Stimulated activated CD4-positive, alpha-beta T cell treated with anti-CD3 and anti-CD28 coated beads, Interleukin-12 subunit alpha, Interleukin-12 subunit beta, amount 100 ng/mL, for 24 hours (primary cell): ENCODE measurements around the gene CHMP2A.
"Not testable (repeated sequence)": the region's sequence is repeated elsewhere in the genome, so short reads cannot be mapped to it uniquely, and the experiment has no call there.

Source experiments
- DNase-seq, 2 experiments: peaks; one replicate each; pipeline ENCODE4 v3.0.0-alpha.2; 2020; ENCODE audit warnings: low read depth in 2 of 2

The CHMP2A gene

DNA sequence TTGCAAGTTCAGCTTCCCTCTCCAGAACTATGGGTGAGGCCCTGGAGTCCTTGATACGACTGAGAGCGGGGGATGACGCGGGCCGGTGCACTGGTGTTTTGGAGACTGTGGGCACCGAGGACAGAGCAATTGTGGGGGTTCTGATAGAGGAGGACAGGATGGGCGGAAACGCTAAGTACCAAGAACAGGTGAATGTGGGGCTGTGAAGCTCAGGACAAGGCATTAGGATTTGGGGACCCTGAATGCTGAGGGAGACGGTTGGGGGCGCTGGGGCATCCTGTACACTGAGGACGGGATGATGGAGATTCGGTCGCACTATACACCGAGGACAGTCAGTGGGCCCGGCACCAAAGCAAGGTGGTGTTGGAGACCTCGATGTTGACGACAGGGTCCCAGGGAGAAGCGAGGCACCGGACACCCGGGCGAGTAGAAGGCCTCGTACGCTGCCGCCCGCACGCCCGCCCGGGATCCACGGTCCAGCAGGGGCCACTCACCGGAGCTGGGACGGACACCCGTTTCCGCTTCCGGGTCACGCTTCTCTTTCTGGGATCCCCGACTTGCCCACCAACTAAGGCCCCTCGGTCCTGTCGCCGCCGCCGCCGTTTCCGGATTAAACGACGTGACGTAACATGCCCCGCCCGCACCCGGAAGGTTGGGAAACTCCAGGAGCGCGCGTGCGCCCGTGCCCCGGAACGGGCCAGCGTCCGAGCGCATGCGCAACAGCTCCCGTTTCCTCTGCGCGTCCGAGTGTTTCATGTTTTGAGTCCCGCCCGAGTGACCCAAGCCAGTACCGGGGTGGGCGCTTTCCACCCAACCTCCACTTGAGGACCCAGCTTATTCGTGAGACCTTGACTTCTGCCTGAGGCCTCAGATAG is at the start of gene CHMP2A:
CHMP2A (minus strand) TSS at position 612 of the 875 bp plus-strand sequence. CDS start 893 bp downstream, outside the sequence.
- DNase-seq, result peak; percentile 98

DNA sequence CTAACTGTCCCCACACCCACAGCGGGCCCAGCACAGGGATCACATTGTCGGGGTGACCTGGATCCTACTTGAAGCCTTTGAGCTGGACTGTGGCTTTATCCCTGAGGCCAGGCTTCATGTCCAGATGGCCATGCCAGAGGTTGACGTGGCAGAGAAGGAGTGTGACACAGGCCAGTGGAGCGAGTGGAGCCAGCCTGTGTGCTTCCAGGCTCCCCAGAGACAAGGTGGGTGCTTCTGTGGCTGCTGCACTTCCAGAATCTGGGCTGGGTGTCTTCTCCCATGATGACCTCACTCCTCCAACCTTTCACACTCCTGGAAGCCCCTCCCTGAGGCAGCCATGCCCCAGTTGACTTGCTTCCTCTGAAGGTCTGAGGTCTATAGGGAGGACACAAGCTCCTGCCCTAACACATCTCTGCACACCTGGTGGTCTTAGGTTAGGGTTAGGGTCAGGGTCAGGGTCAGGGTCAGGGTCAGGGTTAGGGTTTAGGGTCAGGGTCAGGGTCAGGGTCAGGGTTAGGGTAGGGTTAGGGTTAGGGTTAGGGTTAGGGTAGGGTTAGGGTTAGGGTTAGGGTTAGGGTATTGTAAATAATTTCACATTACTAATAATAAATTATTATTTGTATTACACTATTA is 31.3 kb upstream of the CHMP2A start:
- DNase-seq, result no peak

DNA sequence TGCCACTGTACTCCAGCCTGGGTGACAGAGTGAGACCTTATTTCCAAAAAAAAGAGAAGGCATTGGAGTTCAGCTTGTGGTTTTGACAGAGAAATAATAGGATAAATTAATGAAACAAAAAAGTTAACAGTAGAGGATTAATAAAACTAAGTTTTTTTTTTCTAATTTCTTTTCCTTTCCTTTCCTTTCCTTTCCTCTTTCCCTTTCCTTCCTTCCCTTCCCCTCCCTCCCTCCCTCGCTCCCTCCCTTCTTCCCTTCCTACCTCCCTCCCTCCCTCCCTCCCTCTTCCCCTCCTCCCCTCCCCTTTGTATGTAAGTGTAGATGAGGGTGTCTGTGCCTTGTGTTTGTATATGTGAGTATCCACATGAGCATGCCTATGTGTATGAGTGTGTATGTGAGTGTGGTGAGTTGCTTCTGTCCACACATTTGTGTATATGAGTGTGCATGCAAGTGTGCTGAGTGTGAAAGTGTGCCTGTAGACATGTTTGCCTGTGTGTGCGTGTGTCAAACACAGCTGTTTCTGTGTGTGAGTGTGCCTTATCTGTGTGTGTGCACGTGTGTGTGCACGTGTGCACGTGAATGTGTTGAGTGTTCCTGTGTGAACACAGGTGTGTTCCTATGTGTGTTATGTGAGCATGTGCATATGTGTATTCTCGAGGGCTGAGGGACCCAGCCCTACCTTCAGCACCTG is 30.7 kb upstream of the CHMP2A start:
- no peak for DNase-seq

DNA sequence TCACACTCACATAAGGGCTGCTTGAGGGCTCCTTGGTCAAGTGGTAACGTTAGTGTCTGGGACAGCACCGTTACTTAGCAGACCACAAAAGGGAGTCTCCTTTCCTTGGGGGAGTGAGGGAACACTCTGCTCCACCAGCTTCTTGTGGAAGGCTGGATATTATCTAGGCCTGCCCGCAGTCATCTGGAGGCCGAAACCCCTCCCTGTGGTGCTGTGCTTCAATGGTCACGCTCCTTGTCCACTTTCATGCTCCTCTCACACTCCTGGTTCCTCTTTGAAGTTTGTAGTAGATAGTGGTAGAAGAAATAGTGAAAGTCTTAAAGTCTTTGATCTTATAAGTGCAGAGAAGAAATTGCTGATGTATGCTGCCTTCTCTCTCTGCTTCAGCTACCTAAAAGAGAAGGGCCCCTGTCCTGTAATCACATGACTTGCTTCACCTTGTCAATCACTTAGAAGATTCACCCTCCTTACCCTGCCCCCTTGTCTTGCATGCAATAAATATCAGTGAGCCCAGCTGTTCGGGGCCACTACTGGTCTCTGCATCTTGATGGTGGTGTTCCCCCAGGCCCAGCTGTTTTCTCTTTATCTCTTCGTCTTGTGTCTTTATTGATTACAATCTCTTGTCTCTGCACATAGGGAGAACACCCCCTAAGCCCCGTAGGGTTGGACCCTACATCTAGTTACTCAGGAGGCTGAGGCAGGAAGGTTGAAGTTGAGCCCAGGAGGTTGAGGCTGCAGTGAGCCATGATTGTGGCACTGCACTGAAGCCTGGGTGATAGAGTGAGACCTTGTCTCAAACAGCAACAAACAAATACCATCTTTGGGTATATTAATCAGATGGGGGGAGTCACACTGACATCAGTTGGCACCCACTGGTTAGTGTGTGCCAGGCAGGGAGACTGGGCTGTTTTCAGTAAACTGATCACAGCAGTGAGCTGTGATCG is 29.9 kb upstream of the CHMP2A start:
- DNase-seq, result no peak

DNA sequence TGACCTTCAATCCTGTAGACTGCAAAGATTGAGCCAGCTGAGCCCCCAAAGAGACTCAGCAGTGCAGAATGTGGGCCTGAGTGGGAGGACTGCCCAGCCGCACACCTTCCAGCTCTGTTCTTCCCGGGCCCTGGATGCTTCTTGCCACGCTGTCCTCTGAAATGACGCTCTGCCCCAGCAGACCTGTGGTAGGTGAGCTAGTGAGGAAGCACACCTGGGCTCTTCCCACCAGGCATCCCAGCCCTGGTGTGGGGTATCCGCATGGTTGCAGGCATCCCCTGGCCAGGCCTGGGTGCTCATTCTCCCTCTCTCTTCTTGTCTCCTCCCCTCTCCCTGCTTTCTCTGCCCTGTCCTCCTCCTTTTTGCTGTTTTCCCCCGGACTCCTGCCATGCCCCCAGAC is 28.1 kb upstream of the CHMP2A start:
- DNase-seq, result no peak

DNA sequence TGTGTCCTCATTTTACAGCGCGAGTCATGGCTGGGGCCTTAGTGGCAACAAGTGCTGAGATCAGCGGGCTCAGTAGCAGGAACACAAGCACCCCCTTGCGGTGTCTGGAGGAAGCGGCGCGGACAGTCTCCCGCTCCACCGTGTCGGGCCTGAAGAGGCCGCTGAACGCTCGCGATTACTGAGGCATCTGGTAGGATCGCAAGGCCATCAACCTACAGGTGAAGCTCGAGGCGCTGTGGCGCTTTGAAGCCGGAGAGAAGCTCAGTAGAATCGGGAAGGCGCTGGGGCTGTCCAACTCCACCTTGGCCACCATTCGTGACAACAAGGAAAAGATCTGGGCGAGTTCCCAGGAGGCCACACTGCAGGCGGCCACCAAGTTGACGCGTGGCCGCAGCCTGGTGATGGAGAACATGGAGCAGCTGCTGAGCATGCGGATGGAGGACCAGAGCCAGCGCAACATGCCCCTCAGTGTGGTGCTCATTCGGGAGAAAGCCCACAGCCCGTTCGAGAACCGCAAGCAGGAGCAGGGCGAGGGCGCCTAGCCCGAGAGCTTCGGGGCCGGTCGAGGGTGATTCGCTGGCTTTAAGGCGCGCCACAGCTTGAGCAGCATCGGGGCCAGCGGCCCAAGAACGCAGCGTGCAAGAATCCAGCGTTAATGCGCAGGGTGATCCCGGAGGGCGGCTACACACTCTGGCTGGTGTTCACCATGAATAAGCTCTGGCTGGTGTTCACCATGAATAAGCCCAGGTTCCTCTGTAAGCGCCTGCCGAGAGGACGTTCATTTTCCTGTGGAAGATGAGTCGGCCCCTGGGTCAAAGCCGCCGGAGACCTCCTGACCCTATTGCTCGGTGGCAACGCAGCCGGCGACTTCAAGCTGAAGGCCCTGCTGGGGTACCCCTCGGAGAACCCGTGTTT is 26.6 kb upstream of the CHMP2A start:
- DNase-seq, result peak; percentile 83 to 92

DNA sequence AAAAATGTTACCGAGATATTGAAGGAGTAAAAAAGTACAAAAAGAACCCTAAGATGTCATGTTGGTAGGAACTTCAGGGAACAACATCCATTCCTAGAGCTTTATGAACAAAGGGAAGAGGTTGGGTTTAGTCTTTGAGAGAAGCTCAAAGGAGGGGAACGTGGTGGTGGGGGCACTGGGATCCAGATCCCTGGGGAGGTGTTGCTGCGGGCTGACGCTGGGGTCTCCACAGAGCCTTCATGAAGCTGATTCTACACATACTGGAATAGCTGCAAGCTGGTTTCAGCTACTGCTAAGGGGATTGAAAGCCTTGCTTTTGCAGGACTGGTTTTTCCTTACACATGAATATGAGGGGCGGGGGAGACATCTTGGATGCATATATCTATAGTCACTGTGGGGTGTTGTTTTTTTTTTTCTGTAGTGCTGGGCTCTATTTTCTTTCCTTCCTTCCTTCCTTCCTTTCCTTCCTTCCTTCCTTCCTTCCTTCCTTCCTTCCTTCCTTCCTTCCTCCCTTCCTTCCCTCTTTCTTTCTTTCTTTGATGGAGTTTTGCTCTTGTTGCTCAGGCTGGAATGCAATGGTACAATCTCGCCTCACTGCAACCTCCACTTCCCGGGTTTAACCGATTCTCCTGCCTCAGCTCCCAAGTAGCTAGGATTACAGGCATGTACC is 24.7 kb upstream of the CHMP2A start:
- no peak for DNase-seq

DNA sequence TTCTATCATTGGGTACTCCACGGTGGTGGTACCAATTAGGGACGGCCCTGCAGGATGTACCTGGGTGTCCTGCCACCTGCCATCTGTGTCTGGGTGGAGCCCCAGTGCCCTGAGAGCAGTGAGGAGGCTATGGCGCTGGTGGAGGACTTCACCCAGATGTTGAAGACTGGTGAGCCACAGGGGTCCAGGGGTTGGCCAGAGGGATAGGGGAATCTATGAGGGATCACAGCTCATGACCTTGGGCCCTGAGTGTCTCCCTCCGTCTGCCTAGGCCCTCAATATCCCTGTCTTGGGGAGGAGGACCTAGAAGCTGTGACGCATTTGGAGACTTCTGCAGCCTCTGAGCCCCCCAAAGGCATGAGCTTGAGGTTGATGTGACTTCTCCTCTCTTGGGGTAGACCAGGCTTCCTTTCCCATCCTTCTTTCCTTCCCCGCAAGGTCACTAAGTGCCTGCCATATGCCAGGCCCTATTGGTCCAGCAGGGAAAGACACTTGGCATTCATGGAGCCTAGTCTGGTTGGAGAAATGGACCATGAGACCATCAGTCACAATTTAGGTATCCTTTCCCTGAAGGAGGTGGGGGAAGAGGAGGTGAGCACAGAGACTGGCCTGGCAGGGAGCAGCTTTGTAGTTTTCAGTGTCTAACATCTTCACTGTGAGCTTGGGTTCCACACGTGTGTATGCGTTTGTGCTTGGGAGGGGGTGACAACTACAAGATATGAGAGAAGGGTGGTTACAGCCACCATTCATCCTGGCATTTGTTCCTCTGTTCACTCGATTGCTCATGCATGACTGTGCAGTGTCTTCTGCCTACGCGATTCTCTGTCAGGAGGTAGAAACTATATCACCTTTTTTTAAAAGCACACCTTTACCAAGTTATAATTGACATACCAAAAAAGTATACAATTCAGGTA is 23.4 kb upstream of the CHMP2A start:
- no peak for DNase-seq

DNA sequence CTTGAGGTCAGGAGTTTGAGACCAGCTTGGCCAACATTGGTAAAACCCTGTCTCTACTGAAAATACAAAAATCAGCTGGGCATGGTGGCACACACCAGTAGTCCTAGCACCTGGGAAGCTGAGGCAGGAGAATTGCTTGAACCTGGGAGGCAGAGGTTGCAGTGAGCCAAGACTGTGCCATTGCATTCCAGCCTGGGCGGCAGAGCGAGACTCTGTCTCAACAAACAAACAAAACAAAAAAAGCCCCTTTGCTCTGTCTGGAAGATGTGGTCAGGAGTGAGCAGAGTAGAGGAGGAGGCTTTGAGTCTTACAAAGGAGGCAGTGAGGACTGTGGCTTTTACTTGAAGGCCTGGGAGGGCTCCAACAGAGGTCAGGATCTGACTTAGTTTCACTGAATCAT is 22.7 kb upstream of the CHMP2A start:
- DNase-seq, result not testable (repeated sequence)

DNA sequence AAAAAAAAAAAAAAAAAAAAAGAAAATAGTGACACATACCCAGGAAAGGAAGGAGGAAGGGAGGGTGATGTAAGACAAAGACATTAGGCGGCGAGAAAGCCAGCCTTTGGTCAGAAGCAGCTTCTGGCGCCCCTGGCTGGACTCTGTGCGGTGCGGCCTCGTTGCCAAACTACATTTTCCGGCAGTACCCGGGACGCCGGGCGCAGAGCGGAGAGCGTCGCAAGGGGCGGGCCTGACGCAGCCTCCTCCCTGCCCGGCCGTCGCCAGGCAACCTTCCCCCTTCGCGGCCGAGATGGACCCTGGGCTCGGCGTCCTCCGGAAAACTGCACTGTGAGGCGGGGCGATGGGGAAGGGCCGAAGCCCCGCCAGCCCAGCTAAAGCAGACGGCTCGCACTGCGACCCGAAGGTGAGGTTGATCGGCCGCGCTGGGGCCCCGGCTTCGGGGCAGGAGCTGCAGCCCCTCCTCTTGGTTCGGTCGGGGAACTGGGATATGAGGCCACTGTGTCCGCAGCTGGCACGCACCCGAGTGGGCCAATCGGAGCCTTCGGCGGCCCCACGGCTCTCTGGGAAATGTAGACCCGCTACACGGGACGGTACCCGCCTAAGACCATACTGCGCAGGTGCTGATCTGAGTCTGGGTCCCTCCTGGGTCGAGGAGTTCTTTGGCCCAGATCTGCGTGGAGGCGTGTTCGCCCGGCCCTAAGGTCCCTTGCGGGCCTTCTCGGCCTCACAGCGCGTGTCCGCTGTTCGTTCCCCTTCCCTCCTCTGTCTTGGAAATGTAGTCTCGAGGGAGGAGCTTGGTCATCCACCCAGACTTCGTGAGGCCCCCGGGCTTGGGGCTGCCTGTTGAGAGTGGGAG is 20.5 kb upstream of the CHMP2A start:
- DNase-seq, result peak; percentile 63 to 78

DNA sequence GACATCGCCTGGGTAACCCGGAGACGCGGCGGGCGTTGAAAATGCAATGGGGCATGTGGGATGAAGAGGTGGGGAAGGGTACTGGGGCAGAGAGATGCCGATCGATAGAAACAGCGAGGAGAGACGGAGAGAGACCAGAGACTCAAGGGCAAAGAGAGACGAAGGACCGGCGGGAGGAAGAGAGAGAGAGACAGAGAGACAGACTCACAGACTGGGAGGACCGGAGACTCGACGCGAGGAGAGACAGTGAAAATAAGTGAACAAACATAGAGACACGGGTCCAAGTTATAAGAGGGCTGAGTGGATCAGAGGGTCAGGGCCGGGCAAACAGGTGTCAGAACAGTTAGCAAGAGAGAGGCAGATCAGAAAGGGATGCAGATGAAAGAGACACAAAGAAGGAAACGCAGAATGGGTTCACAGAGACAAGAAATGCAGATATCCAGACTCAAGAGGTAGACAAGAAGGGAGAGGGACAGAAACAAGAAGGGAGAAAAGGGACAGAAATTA is 18.8 kb upstream of the CHMP2A start:
- DNase-seq, result no peak

DNA sequence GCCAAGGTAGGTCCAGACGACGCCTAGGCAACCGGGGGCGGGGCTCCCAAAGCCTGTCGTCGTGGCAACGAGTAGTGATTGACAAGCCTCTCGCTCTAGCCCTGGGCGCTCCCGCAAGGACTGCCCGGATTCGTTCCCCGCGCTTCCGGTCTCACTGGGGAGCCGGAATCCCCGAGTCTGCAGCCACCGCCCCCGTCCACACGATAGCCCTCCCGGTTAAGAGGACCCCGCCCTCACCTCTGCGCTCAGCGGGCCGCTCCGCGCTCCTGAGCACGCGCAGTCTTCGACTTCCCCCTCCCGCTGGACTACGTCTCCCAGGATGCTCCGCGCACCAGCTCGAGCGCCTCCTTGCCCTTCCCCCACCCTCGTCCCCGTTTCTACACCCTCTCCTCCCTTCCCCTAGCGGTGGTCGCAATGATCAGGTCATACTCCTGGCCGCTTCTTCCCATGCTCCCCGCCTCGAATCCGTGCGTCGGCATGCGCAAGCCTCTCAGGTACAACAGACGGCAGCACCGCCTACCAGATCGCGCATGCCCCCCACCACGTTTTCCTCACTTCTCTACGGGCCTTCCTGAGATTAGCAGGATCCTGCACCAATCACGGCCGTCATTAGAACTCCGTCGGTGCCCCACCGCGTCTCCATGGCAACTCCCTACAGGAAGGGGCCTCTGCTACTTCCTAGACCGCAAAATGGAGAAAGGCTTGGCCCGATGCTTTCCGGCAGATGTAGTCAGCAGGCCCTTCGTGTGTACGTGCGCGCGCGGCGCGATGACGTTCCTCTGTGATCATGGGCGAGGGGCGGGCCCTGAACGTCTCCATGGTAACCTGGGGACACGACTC is 18.1 kb upstream of the CHMP2A start, which contains the start of gene MZF1:
MZF1 (minus strand) TSS at position 518 of the 840 bp plus-strand sequence. CDS start 1,946 bp downstream, outside the sequence.
- DNase-seq, result peak; percentile 98 to 99

DNA sequence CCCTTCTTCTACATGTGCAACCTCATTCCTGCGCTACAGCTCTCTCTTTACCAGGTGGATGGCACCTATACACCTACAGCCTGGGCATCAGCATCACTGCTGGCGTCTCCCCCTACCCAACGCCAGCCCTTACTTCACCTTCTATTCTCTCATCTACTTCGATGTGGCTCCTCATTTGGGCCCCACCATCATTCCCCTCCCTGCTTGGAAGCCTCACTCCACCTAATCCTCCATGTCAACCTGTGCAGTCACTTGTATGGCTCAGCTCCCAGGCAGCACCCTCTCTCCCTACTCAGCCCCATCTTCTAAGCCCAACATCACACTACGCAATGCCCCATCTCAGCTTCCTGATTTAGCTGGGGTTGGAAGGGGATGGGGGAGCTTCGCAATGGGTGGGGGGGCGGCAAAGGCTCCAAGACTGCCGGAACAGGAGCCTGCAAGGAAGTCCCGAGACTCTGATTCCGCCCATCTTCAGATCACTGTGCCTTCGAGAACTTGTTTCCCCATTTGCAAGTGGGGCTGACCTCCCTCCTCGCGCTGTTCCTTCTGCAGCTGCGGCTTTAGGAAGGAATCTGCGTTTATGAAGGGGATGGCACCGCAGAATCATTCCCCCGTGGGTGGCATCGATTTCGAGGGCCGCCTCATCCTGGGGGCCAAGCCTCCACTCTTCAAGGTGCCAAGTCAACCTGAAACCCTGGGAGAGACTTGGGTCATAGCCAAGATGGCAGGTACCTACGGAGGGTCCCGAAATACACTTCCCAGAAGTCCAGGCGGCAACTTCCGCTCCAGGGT is 17.3 kb upstream of the CHMP2A start:
- no peak for DNase-seq

DNA sequence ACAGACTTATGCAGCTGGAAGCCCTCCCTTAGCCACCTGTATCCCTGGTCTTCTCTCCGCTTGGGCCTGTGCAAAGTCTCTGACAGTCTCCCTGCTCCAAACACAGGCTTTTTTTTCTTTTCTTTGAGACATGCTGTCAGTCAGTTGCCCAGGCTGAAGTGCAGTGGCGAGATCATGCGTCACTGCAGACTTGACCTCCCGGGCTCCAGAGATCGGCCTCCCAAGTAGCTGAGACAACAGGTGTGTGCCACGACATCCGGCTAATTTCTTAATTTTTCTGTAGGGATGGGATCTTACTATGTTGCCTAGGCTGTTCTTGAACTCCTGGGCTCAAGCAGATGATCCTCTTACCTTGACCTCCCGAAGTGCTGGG is 16.7 kb upstream of the CHMP2A start:
- no peak for DNase-seq

DNA sequence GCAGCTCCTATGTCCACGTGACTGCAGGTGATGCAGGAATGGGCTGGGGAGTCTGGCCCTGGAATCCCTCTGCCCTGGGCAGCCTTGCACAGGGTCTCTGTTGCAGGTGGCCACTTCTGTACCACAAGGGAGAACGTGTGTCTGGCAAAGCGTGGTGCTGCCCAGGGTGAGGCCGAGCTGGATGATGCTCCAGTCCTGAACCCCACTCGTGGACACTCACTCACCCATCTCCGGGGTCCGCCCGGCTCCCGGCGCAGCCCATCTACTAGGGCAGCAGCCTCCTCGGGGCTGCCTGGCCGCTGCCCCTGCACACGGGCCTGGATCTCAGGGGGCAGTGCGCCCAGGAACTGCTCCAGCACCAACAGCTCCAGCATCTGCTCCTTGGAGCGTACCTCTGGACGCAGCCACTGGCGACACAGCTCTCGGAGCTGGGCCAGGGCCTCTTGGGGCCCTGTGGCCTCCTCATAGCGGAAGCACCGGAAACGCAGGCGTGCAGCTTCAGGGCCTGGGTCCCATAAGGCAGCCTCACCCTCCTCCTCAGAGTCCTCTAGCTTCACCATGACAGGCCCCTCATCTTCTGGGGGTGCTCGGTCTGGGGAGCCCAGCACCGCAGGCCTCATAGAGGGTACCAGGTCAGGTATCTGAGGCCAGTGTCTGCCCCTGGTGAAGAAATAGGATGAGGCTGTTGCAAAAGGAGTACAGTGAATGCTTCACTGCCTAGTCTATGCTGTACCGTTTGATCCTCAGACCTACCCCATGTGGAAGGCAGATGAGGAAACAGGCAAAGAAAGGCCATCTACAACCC is 16.1 kb upstream of the CHMP2A start:
- no peak for DNase-seq
